Activated CD4-positive, alpha-beta memory T cell treated with anti-CD3 and anti-CD28 coated beads, Interleukin-2, amount 10 ng/mL, durations not matched to agents 7 days and 5 days (primary cell): ENCODE results near the gene RAET1L. TPM values are rescaled to one million over a fixed set of nuclear protein-coding genes. Genes with fewer than 3 reads are reported as not detected.
"Not testable (repeated sequence)": the region's sequence is repeated elsewhere in the genome, so short reads cannot be mapped to it uniquely, and the experiment has no call there.

ENCODE experiments used
- CTCF ChIA-PET: fragments of 350-600 bp; sonication (Branson Sonifier 250); formaldehyde crosslinking; loops from one replicate; lab custom pipeline; 2021; ENCODE audit warnings: antibody characterized with exemption, inconsistent platforms; lab: Charles Lee
- POLR2A ChIA-PET: fragments of 350-600 bp; sonication (Branson Sonifier 250); formaldehyde crosslinking; loops from one replicate; lab custom pipeline; 2021; ENCODE audit warnings: antibody characterized with exemption; lab: Charles Lee
- DNase-seq: peaks from one replicate; pipeline ENCODE4 v3.0.0-alpha.2; 2020
- H3K27ac Mint-ChIP-seq: one replicate; pipeline ENCODE4 v1.8.0; 2021; ENCODE audit warnings: mild to moderate bottlenecking, mixed read lengths
- H3K27me3 Mint-ChIP-seq: one replicate; pipeline ENCODE4 v1.8.0; 2021; ENCODE audit warnings: mixed read lengths
- H3K36me3 Mint-ChIP-seq: one replicate; pipeline ENCODE4 v1.8.0; 2021; ENCODE audit warnings: low read depth, mixed read lengths
- H3K4me1 Mint-ChIP-seq: one replicate; pipeline ENCODE4 v1.8.0; 2021; ENCODE audit warnings: mixed read lengths
- H3K4me3 Mint-ChIP-seq: one replicate; pipeline ENCODE4 v1.8.0; 2021; ENCODE audit warnings: mild to moderate bottlenecking, mixed read lengths
- H3K9me3 Mint-ChIP-seq: one replicate; pipeline ENCODE4 v1.8.0; 2021; ENCODE audit warnings: mixed read lengths
- total RNA-seq, 2 experiments: library from RNA; stranded (reverse); gene quantifications; one replicate each; pipeline ENCODE4 v1.2.3, GENCODE V29; 2021

RAET1L gene
- total RNA-seq, 2 experiments from 2014 or later, result not detected

- H3K36me3 Mint-ChIP-seq, H3K4me3 Mint-ChIP-seq, POLR2A ChIA-PET, H3K9me3 Mint-ChIP-seq, CTCF ChIA-PET, DNase-seq, H3K27ac Mint-ChIP-seq, H3K4me1 Mint-ChIP-seq: not testable (repeated sequence)
- H3K27me3 Mint-ChIP-seq, result peaks cover 68% of the 10 kb centered on the region
Measured at GRCh38 chr6:150024021-150024420, 1.3 kb downstream of the RAET1L start.

GRCh38 chr6:150021870-150022269 lies 3.5 kb downstream of the RAET1L start:
- CTCF ChIA-PET, H3K27ac Mint-ChIP-seq, H3K9me3 Mint-ChIP-seq, H3K4me1 Mint-ChIP-seq, POLR2A ChIA-PET, H3K4me3 Mint-ChIP-seq, DNase-seq, H3K36me3 Mint-ChIP-seq: not testable (repeated sequence)
- H3K27me3 Mint-ChIP-seq, result peaks cover 66% of the 10 kb centered on the region

GRCh38 chr6:150018846-150019580 lies 6.3 kb downstream of the RAET1L start:
- H3K4me3 Mint-ChIP-seq, result no peak overlapping the region
- H3K9me3 Mint-ChIP-seq, result no peaks in the 10 kb centered on the region
- peaks cover 24% of the 10 kb centered on the region for H3K4me1 Mint-ChIP-seq
- DNase-seq, result no peak
- ChIA-PET POLR2A (no interaction called here), CTCF (interaction anchor here (0.7 kb wide), 1 partner anchor 178 kb away, joined by 3 read pairs; no protein-coding TSS in a partner anchor)
- H3K36me3 Mint-ChIP-seq, result no peaks in the 10 kb centered on the region
- peaks cover 62% of the 10 kb centered on the region for H3K27me3 Mint-ChIP-seq
- no peak overlapping the region for H3K27ac Mint-ChIP-seq

- not testable (repeated sequence) for DNase-seq, H3K36me3 Mint-ChIP-seq, H3K27ac Mint-ChIP-seq, H3K9me3 Mint-ChIP-seq, H3K4me3 Mint-ChIP-seq
- Mint-ChIP-seq H3K4me1 (peaks cover 28% of the 10 kb centered on the region), H3K27me3 (peaks cover 72% of the 10 kb centered on the region)
- POLR2A ChIA-PET, result interaction anchor here (1.0 to 1.3 kb wide), 3 partner anchors 10 to 88 kb away, joined by 3 to 4 read pairs (median 3); no protein-coding TSS in a partner anchor
- CTCF ChIA-PET, result interaction anchor here (0.7 to 2.2 kb wide), 18 partner anchors 8 to 185 kb away, joined by 3 to 21 read pairs (median 4); partner anchors contain the start of genes RAET1L and ULBP1
Measured at GRCh38 chr6:150017186-150017521, 8.2 kb downstream of the RAET1L start.

GRCh38 chr6:150016324-150017185 lies 8.8 kb downstream of the RAET1L start:
- Mint-ChIP-seq H3K36me3 (no peaks in the 10 kb centered on the region), H3K4me3 (no peak overlapping the region), H3K9me3 (no peaks in the 10 kb centered on the region), H3K4me1 (peaks cover 28% of the 10 kb centered on the region), H3K27ac (no peak overlapping the region), H3K27me3 (peaks cover 75% of the 10 kb centered on the region)
- DNase-seq, result peak; percentile 49
- ChIA-PET CTCF (interaction anchor here (0.7 to 2.2 kb wide), 18 partner anchors 9 to 184 kb away, joined by 3 to 21 read pairs (median 4); partner anchors contain the start of genes RAET1L and ULBP1), POLR2A (interaction anchor here (1.0 to 1.3 kb wide), 3 partner anchors 9 to 87 kb away, joined by 3 to 4 read pairs (median 3); no protein-coding TSS in a partner anchor)

- peaks cover 28% of the 10 kb centered on the region for H3K4me1 Mint-ChIP-seq
- H3K4me3 Mint-ChIP-seq, H3K9me3 Mint-ChIP-seq, H3K27ac Mint-ChIP-seq, H3K36me3 Mint-ChIP-seq, CTCF ChIA-PET, POLR2A ChIA-PET: not testable (repeated sequence)
- H3K27me3 Mint-ChIP-seq, result peaks cover 78% of the 10 kb centered on the region
- peak; percentile 39 for DNase-seq
Measured at GRCh38 chr6:150015281-150016001, 9.9 kb downstream of the RAET1L start.

- CTCF ChIA-PET, H3K27ac Mint-ChIP-seq, H3K4me3 Mint-ChIP-seq, POLR2A ChIA-PET, H3K36me3 Mint-ChIP-seq, H3K9me3 Mint-ChIP-seq: not testable (repeated sequence)
- Mint-ChIP-seq H3K4me1 (peaks cover 28% of the 10 kb centered on the region), H3K27me3 (peaks cover 83% of the 10 kb centered on the region)
- DNase-seq, result peak; percentile 6
Measured at GRCh38 chr6:150014623-150015280, 10.6 kb downstream of the RAET1L start.

GRCh38 chr6:150013785-150014622 lies 11.3 kb downstream of the RAET1L start:
- H3K9me3 Mint-ChIP-seq, H3K36me3 Mint-ChIP-seq, H3K27ac Mint-ChIP-seq, CTCF ChIA-PET, POLR2A ChIA-PET: not testable (repeated sequence)
- peak; percentile 10 for DNase-seq
- Mint-ChIP-seq H3K27me3 (peaks cover 84% of the 10 kb centered on the region), H3K4me3 (peak overlapping the region; percentile 8), H3K4me1 (peaks cover 28% of the 10 kb centered on the region)

GRCh38 chr6:150012846-150013784 lies 12.2 kb downstream of the RAET1L start:
- H3K9me3 Mint-ChIP-seq, H3K27ac Mint-ChIP-seq, POLR2A ChIA-PET, CTCF ChIA-PET, H3K36me3 Mint-ChIP-seq, H3K4me3 Mint-ChIP-seq: not testable (repeated sequence)
- H3K27me3 Mint-ChIP-seq, result peaks cover 82% of the 10 kb centered on the region
- peaks cover 35% of the 10 kb centered on the region for H3K4me1 Mint-ChIP-seq
- DNase-seq, result peak; percentile 12

- POLR2A ChIA-PET, result no interaction called here
- CTCF ChIA-PET, result interaction anchor here (1.1 to 1.4 kb wide), 2 partner anchors 16 to 168 kb away, joined by 3 to 5 read pairs; no protein-coding TSS in a partner anchor
- Mint-ChIP-seq H3K27me3 (peaks cover 51% of the 10 kb centered on the region), H3K27ac (no peak overlapping the region), H3K4me3 (no peak overlapping the region), H3K36me3 (no peaks in the 10 kb centered on the region), H3K9me3 (no peaks in the 10 kb centered on the region), H3K4me1 (peaks cover 29% of the 10 kb centered on the region)
- DNase-seq, result peak; percentile 53
Measured at GRCh38 chr6:150008588-150008987, 16.7 kb downstream of the RAET1L start.
